GM12873 (cell line): Measurements from ENCODE around the gene HPSE2.

Source experiments
- CTCF ChIP-seq: IDR thresholded peaks from 2 replicates; pipeline ENCODE4 v1.5.1; 2012; ENCODE audit warnings: low read depth, mild to moderate bottlenecking, moderate library complexity, low read length, control low read depth; ENCODE audit not compliant: insufficient read depth; ENCODE audit errors: missing control alignments

HPSE2 gene

GRCh38 chr10:98696516-98696915 lies 539.1 kb downstream of the HPSE2 start:
- TF ChIP-seq CTCF, result no peak

GRCh38 chr10:98694883-98695282 lies 540.8 kb downstream of the HPSE2 start:
- no peak for TF ChIP-seq CTCF

GRCh38 chr10:98694014-98694413 lies 541.6 kb downstream of the HPSE2 start:
- no peak for TF ChIP-seq CTCF

- no peak for TF ChIP-seq CTCF
These were observed 548.0 kb downstream of the HPSE2 start for GRCh38 chr10:98687685-98688084.

GRCh38 chr10:98684019-98684899 lies 551.4 kb downstream of the HPSE2 start:
- TF ChIP-seq CTCF, result no peak

GRCh38 chr10:98676895-98677294 lies 558.8 kb downstream of the HPSE2 start:
- no peak for TF ChIP-seq CTCF

- TF ChIP-seq CTCF, result no peak
These were observed 559.8 kb downstream of the HPSE2 start for GRCh38 chr10:98675902-98676301.
